Pericardium fibroblast (primary cell): ENCODE data around the gene DIAPH2. TPM values are rescaled to one million over a fixed set of nuclear protein-coding genes. Genes with fewer than 3 reads are reported as not detected.

Experiments used
- total RNA-seq: library from RNA; depleted of rRNA; stranded (reverse); fragments of >200 nt; gene quantifications from 2 replicates; pipeline ENCODE4 v1.2.3, GENCODE V29; 2015

The DIAPH2 gene
- 10.4 and 12.5 TPM in 2 replicates for total RNA-seq

DNA sequence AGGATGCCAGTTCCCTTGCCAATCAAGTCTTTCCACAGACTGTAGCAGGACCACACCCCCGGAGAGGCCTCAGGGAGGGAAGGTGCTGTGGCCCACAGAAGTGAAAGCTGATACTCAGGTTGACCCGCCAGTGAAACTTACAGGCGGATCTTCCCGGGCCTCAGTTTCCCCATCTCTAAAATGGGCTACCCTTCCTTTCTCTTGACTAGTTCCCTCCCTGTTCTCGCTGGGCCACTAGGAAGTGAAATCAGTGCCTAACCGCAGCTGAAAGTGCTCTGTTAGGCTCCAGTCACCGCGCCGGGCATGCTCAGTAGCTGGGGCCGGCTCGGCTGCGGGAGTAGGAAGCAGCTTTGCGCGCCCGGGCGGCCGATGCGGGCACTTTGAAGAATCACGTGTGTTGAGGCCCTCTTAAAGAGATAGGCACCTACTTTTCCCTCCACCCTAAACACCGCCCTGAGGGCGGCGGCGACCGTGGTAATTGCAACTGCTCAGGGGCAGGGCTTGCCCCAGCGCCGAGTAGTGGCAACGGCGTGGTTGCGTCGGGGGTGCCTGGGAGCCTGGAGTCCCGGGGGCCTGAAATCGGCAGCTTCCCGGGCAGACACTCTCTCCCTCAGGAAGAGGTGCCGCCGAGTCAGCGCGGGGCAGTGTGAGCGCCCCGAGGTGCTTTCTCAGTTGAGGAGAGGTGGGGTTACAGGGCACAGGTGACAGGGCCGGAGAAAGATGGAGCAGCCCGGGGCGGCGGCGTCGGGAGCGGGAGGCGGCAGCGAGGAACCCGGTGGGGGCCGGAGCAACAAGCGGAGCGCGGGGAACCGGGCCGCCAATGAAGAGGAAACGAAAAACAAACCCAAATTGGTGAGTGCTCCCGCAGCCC, at the start of gene DIAPH2:
Gene DIAPH2 (plus strand): TSS at position 504 of the 871 bp plus-strand sequence.

DNA sequence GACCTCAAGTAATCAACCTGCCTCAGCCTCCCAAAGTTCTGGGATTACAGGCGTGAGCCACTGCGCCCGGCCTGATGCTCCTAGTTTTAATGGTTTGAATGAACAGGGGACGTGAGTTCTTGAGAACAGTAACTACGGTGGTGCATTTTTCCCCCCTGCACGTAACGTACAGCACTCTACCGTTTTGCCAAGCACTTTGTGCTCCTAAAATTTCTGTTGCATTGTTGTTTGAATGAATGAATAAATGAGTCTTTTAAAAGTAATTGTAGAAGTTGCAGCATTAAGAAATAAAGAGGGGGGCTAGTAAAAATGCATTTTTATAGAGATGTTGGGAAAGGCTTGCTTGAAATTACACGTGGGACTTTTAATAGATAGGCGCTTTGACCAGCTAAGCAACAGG, 199.0 kb downstream of the DIAPH2 start, which contains the start of gene RPA4:
Gene RPA4 (plus strand): TSS at position 301 of the 400 bp plus-strand sequence. CDS start 403 bp downstream, outside the sequence.

Other genes with a start within 250 kb of the DIAPH2 start
- 0.26 TPM in 1 of 2 replicates, not detected in the other for gene RPA4, start 199.1 kb downstream of the DIAPH2 start, total RNA-seq